AG04449 (cell line): ENCODE results near the gene MOV10L1.

Experiments used
- CTCF ChIA-PET: fragments of 350-600 bp; formaldehyde crosslinking; extraction: SDS; loops from one replicate; lab custom pipeline; 2021; ENCODE audit warnings: antibody characterized with exemption; lab: Yijun Ruan, JAX
- POLR2A ChIA-PET: fragments of 400-600, 350-600 bp; formaldehyde crosslinking; extraction: SDS; loops from one replicate; lab custom pipeline; 2020; ENCODE audit warnings: antibody characterized with exemption, inconsistent platforms; lab: Yijun Ruan, JAX
- DNase-seq: peaks from one replicate; pipeline ENCODE4 v3.0.0-alpha.2; 2010; ENCODE audit warnings: low read depth, low spot score
- H3K4me3 ChIP-seq: 2 replicates; pipeline ENCODE4 v1.5.1; 2011; ENCODE audit warnings: low read depth, mild to moderate bottlenecking, control low read depth, low read length
- CTCF ChIP-seq: IDR thresholded peaks from one replicate; pipeline ENCODE4 v1.5.1; 2011; ENCODE audit warnings: mild to moderate bottlenecking, moderate library complexity, low read length, control low read depth, inconsistent platforms; ENCODE audit not compliant: insufficient read depth; ENCODE audit errors: missing control alignments

Gene MOV10L1

GRCh38 chr22:50115693-50116092 lies 25.9 kb downstream of the MOV10L1 start:
- POLR2A ChIA-PET = no interaction called here
- TF ChIP-seq CTCF = no peak
- DNase-seq = no peak
- CTCF ChIA-PET = no interaction called here
- H3K4me3 ChIP-seq = no peak overlapping the region

GRCh38 chr22:50117168-50117762 lies 27.5 kb downstream of the MOV10L1 start:
- ChIA-PET CTCF (interaction anchor here (1.0 kb wide), 1 partner anchor 29 kb away, joined by 5 read pairs; no protein-coding TSS in a partner anchor), POLR2A (no interaction called here)
- no peak for DNase-seq
- TF ChIP-seq CTCF = no peak
- no peak overlapping the region for H3K4me3 ChIP-seq

GRCh38 chr22:50118129-50118528 lies 28.3 kb downstream of the MOV10L1 start:
- CTCF ChIA-PET = interaction anchor here (1.9 kb wide), 1 partner anchor 31 kb away, joined by 7 read pairs; no protein-coding TSS in a partner anchor
- POLR2A ChIA-PET = no interaction called here
- DNase-seq = no peak

GRCh38 chr22:50118557-50119168 lies 28.9 kb downstream of the MOV10L1 start:
- peak; percentile 50 for DNase-seq
- TF ChIP-seq CTCF = no peak
- POLR2A ChIA-PET = no interaction called here
- H3K4me3 ChIP-seq = no peak overlapping the region
- CTCF ChIA-PET = interaction anchor here (1.5 to 1.9 kb wide), 2 partner anchors 30 to 351 kb away, joined by 4 to 7 read pairs; no protein-coding TSS in a partner anchor

More at GRCh38 chr22:50118129-50118528, 28.3 kb downstream of the MOV10L1 start:
- no peak for TF ChIP-seq CTCF
- H3K4me3 ChIP-seq = no peak overlapping the region

GRCh38 chr22:50119169-50119767 lies 29.5 kb downstream of the MOV10L1 start:
- TF ChIP-seq CTCF = no peak
- DNase-seq = no peak
- POLR2A ChIA-PET = no interaction called here
- H3K4me3 ChIP-seq = no peak overlapping the region
- CTCF ChIA-PET = interaction anchor here (1.5 to 1.9 kb wide), 2 partner anchors 30 to 352 kb away, joined by 4 to 7 read pairs; no protein-coding TSS in a partner anchor

GRCh38 chr22:50119768-50120251 lies 30.0 kb downstream of the MOV10L1 start:
- no peak for TF ChIP-seq CTCF
- no peak overlapping the region for H3K4me3 ChIP-seq
- POLR2A ChIA-PET = no interaction called here
- CTCF ChIA-PET = interaction anchor here (1.5 to 1.9 kb wide), 2 partner anchors 29 to 352 kb away, joined by 4 to 7 read pairs; no protein-coding TSS in a partner anchor
- DNase-seq = no peak
